Left kidney (tissue), 2 donors: ENCODE results near the gene MBTPS1. TPM values are rescaled to one million over a fixed set of nuclear protein-coding genes. Genes with fewer than 3 reads are reported as not detected.

Experiments used
- DNase-seq: peaks from one replicate; pipeline ENCODE4 v3.0.0-alpha.2; 2013
- polyA plus RNA-seq: library from polyadenylated mRNA; unstranded; fragments of 120-200 nt; gene quantifications from one replicate; pipeline ENCODE4 v1.2.1, GENCODE V29; 2013; ENCODE audit not compliant: insufficient read length

Gene MBTPS1
- polyA plus RNA-seq, 1 donor = 110 TPM

GRCh38 chr16:84104231-84104630 lies 12.5 kb downstream of the MBTPS1 start:
- DNase-seq = no peak

DNA sequence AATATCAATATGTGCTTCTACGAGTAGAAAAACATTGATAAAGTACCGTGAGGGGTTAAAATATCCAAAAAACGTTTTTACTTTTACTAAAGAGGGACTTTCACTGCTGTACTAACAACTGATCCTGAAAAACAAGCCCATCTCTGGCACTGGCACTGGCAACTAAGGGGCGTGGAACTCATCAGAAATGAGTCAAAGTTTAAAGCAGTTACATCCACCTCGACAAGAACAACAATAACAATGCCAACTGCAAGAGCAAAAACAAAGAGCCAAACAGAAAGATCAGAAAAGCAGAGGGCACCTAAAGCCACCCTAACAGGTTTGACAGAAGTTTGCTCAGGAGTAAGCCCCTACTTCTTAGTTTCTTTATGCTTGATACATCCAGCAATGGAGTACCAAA lies 13.1 kb downstream of the MBTPS1 start:
- no peak for DNase-seq

DNA sequence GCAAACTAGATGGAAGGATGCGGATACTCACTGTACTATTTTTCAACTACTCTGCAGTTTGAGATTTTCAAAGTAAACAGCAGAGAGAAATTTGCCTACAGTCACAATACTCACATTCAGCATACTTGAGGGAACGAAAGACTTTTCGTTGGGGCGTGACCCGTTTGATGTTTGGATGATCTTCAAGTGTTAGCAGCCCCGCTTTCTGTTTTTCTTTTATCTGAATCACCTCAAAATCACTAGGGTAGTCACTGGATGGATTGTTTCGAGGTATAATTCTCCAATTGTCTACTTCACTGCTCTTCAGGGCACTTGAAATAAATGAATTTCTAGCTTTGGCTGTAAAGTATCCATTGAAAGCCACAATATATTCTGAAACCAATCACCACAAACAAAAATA lies 17.8 kb downstream of the MBTPS1 start:
- no peak for DNase-seq

DNA sequence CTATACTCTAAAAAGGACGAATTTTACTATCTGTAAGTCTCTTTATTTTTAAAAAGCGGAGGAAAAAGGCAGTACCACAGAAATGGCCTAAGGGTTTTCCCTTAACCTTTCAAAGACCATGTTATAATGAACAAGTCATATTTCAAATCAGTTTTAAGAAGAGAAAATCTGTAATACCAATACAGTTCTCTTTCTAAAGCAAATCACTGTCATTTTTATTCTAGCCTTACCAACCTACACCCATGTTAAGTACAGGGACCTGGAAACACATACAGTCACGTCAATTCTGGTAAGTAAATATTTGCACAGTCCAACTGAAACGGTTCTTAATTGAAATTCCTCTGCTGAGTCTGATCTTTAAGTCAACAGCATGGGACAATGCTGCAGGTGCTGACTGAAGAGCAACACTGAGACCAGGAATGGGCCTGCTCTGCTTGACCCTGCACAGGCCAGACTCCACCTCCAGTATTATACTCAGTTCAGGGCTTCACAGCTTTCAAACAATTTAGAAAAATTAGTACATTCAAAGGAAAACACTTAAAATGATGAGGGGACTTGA lies 20.2 kb downstream of the MBTPS1 start:
- no peak for DNase-seq

- DNase-seq = no peak
Observed at GRCh38 chr16:84095466-84095865, 21.3 kb downstream of the MBTPS1 start.

GRCh38 chr16:84093879-84094270 lies 22.9 kb downstream of the MBTPS1 start:
- no peak for DNase-seq

GRCh38 chr16:84093120-84093878 lies 23.4 kb downstream of the MBTPS1 start:
- DNase-seq = no peak

- no peak for DNase-seq
Observed at GRCh38 chr16:84091460-84091859, 25.3 kb downstream of the MBTPS1 start.

DNA sequence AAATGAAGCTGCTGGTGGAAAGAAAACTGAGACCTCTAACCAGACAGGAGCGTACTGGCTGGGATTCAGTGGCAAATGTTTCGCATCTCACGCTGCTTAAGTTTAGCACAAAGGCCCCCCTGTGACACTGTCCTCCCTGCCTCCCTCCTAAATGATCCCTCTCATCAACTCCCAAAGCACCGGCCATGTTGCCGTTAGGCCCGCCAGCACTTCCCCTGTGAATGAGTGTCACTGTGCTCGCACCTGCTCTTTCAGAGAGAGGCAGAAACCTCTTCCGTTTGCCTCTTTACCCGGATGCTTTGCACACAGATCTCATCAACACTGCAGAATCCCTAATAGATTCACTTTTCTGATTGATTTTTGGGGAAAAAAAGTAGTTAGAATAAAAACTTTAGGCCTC lies 26.5 kb downstream of the MBTPS1 start:
- DNase-seq = no peak

DNA sequence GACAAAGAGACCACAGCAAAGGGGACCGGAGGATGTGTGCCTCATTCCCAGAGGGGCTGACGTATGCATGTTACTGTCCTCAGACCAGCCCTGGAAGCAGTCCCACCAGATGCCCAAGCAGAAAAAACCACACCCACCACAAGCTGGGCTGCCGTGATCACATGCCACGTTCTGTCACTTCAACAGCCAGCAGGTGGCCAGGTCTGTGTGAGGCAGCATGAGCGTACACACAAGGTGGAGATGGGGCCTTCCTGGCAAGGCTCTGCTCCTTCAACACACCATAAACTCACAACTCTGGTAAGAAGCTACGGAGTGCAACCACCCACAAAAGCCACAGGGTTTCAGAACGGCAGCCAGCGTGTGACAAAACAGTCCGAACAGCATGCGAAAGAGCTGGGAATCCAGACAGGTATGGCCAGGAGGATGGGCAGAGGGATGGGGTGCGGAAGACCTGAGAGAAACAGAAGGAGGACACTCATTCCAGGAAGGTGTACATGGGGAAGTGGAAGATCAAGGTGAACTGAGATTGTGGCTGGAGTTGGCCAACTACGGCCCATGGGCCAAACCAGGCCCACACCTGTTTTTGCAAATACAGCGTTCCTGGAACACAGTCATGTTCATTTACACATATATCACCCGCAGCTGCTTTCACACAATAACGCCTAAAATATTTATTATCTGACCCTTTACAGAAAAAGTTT lies 27.9 kb downstream of the MBTPS1 start:
- DNase-seq = no peak

GRCh38 chr16:84087466-84088151 lies 29.1 kb downstream of the MBTPS1 start:
- no peak for DNase-seq

DNA sequence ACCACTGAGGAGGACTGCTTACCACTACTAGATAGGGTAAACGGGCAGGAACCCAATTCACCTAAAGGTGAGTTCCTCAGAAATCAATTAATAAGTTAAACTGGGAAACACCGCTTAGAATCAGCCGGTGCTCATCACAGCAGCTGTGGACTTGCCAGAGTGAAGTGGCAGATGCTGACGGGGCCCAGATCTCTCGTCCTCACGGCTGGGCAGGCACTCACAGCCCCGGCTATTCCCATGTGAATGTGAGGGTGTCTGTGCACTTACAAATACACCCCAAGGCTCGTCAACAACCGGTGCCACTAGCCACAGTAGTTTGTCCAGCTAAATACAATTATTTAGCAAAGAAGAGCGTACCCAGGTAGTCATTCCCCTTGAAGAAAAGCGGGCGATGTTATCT lies 29.7 kb downstream of the MBTPS1 start:
- no peak for DNase-seq

DNA sequence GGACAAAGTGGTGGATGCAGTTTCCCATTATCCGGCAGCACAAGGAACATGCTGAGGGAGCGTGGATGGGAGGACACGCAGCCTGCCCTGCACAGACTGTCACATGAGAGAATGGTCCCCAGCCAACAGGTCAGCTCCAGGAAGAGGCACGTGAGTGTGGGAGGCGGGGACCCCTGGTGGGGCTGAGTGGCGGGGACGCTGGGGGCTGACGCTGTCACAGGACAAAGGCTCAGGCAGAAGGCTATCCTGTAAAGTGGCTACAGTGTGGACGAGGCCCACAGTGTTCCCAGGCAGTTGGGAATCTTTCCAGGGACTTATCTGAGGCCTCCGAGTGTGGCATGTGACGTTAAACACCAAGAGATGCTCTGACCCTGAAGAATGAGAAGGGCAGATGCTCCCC lies 30.4 kb downstream of the MBTPS1 start:
- no peak for DNase-seq

DNA sequence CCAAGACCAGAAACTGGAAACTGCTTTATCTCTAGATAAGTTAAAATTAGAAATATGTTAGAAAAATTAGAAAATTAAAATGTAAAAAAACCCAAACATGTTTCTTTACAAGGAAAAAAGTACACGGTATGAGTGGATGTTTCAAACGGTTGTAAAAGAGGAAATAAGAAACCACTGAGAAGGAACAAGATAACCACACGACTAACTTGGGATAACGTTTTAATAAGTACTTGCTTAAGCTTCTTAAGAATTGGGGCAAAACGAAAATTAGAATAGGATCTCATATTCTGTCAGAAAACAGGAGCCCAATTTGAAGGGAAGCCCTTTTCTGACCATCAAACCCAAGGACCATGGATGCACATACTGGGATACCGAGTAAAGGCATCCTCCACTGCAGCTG lies 31.0 kb downstream of the MBTPS1 start:
- no peak for DNase-seq

GRCh38 chr16:84085271-84085667 lies 31.5 kb downstream of the MBTPS1 start:
- DNase-seq = no peak

GRCh38 chr16:84084570-84085270 lies 32.0 kb downstream of the MBTPS1 start:
- DNase-seq = peak; percentile 51

DNA sequence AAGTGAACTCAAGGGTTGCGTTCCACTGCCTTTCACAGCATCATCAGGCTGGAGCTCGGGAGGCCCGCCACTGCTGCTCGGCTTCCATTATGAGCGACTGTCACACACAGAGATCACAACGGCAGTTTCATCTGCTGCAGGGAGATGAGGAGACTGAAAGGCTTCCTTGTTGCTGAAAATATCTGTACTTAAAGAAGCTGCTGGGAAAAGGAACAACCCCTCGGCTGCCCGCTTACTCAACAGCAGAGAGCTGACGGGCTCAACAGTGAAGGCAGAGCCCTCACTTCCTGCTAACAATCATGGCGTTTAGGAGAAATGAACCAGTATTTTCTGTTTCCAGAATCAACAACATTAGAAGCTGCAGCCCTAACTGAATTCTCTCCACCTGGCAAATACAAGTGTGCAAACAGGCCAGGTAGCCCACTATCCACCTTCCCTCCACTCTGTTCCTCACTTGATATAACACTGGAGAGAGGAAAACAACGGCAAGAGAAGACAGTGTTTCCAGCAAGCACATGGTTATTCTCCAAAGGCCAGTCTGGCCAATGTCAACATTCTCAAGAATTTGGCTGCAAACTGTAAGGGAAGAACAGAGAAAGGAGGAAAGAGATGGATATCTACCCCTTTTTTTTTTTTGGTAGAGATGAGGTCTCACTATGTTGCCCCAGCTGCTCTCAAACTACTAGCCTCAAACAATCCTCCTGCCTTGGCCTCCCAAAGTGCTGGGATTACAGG lies 33.7 kb downstream of the MBTPS1 start:
- no peak for DNase-seq

DNA sequence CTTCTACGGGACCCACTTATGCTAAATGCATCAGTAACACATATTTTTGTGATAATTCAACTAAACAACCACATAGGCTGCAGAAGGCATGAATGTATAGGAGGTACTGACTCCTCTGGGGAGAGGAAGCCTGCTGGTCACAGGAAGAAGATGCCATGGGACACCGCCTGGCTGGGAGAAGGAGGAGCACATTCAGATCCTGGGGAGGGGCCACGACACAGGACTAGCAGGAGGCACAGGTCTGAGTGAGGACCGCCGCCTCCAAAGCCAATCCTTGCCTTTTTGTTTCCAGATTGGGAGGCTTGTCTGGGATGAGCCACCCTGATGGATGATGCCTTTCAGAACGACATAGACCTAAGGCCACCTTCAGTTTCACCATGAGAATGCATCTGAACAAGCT lies 34.6 kb downstream of the MBTPS1 start:
- DNase-seq = no peak

GRCh38 chr16:84081446-84081989 lies 35.2 kb downstream of the MBTPS1 start:
- no peak for DNase-seq

DNA sequence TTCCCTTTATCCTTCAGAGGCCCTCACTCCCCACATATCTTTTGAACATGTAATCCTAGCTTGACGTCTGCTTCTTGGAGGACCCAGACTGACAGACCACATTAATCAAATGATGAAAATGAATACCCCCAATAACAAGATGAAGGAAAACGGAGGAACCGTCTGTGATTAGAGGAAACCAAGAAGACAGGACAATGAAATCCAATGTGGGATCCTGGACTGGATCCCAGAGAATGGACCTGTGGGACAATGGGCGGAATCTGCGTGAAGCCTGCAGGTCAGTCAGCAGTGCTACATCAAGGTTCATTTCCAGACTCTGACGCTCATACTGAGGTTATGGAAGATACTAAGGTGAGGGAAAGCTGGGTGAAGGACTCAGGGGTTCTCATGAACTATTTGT lies 35.9 kb downstream of the MBTPS1 start:
- no peak for DNase-seq

DNA sequence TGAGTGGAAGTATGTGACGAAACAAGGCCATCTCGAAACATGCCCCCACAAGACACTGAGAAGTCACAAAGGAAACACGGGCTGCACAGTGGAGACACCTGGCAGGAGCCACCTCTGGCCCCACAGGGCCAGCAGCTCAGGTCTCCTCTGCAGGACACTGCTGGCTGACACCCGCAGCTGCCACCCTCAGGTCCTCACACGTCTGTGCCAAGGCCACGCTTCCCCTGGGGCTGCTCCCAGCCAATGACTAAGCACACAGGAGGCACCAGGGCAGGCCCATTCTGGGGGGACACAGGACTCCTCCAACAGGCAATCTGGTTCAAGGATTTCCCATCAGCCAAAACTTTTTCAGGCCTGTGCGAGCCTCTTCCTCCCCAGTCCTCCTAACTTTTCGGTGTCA lies 36.4 kb downstream of the MBTPS1 start:
- no peak for DNase-seq
